SK-N-SH (cell line): Measurements from ENCODE around the gene SUPT4H1.

ENCODE experiments used
- CTCF ChIP-seq: fragments of 200-600 bp; sonication (generic); IDR thresholded peaks from 2 replicates; pipeline ENCODE4 v1.6.1; 2017; ENCODE audit warnings: antibody characterized with exemption, mild to moderate bottlenecking, moderate library complexity
- POLR2AphosphoS5 ChIP-seq: IDR thresholded peaks from 2 replicates; pipeline ENCODE4 v1.6.1; 2012; ENCODE audit warnings: low read depth, low read length
- SMC3 ChIP-seq: IDR thresholded peaks from 2 replicates; pipeline ENCODE4 v1.6.1; 2012; ENCODE audit warnings: low read depth, low read length, improper control_type of control experiment
- TF ChIP-seq, protein P1 (sequence below): IDR thresholded peaks from 2 replicates; pipeline ENCODE4; 2012

DNA sequence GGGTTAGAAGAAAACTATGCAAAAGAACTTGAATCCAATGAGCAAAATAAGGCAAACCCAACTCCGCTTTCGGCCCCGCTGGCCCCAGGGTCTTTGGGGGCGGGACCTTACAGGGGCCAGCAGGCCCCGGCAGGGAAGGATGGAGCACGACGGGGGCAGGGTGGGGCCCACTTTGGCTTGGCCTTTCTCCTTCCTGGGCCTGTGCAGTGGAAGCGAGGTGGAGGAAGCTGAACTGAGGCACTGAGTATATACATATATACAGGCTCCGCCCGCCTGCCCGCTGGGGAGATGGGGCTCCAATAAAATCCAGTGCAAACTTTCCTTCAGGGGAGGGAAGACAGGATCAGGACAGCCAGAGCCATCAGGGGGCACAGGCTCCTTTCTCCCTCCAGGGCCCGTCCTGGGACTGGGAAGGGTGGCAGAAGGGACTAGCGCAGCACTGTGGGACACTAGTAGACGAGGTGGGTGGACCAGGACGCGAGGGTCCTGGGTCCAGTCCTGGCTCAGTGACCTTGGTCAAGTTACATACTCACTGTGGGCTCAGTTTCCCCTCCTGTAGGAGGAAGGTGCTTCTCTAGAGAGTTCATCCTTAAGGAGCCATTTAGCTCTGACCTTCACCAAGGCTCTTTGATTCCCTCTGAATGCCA is 50.4 kb downstream of the SUPT4H1 start:
- TF ChIP-seq, protein P1, sequence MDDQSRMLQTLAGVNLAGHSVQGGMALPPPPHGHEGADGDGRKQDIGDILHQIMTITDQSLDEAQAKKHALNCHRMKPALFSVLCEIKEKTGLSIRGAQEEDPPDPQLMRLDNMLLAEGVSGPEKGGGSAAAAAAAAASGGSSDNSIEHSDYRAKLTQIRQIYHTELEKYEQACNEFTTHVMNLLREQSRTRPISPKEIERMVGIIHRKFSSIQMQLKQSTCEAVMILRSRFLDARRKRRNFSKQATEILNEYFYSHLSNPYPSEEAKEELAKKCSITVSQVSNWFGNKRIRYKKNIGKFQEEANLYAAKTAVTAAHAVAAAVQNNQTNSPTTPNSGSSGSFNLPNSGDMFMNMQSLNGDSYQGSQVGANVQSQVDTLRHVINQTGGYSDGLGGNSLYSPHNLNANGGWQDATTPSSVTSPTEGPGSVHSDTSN, result no peak
- TF ChIP-seq POLR2AphosphoS5, result no peak
- TF ChIP-seq SMC3, result no peak
- TF ChIP-seq CTCF, result no peak
